Mesangial cell (primary cell): Measurements from ENCODE around the gene LDHAL6A. TPM values are rescaled to one million over a fixed set of nuclear protein-coding genes. Genes with fewer than 3 reads are reported as not detected.

Experiments
- total RNA-seq: library from RNA; depleted of rRNA; stranded (reverse); fragments of >200 nt; gene quantifications from 2 replicates; pipeline ENCODE4 v1.2.3, GENCODE V29; 2015

Gene LDHAL6A
- total RNA-seq = not detected in 2 replicates

DNA sequence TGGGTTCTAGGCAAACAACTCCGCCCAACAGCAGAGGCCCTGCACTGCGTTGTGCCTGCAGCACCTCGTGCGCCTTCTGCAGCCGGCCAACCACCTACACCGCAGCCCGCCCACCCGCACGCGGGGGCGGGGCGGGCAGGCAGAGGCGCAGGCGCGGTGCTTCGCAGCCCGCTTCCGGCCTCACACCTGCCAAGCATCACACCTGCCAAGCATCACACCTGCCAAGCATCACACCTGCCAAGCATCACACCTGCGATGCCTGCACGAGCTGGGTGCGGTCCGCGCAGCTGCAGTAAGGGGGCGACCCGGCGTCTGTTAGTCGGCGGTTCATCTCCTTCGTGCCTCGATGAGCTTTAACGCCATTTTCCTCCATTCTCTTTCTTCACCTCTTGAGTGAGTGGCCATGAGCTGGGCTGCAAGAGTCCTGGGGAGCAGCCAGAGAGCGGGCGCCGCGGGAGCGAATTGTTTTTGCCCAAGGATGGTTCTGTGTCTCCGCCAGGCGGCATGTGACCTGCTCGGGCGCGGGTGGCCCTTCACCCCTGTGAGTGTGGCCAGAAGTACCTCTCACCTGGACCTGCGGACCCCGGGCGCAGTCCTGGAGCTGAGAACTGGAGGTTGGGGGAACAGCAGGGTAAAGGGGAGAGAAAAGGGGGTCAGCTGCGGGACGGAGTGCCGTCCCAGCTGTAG is at the start of gene LDHAL6A:
Gene LDHAL6A, plus strand, starts transcription at position 171 of the 687 bp plus-strand sequence. CDS start 825 bp downstream, outside the sequence.

DNA sequence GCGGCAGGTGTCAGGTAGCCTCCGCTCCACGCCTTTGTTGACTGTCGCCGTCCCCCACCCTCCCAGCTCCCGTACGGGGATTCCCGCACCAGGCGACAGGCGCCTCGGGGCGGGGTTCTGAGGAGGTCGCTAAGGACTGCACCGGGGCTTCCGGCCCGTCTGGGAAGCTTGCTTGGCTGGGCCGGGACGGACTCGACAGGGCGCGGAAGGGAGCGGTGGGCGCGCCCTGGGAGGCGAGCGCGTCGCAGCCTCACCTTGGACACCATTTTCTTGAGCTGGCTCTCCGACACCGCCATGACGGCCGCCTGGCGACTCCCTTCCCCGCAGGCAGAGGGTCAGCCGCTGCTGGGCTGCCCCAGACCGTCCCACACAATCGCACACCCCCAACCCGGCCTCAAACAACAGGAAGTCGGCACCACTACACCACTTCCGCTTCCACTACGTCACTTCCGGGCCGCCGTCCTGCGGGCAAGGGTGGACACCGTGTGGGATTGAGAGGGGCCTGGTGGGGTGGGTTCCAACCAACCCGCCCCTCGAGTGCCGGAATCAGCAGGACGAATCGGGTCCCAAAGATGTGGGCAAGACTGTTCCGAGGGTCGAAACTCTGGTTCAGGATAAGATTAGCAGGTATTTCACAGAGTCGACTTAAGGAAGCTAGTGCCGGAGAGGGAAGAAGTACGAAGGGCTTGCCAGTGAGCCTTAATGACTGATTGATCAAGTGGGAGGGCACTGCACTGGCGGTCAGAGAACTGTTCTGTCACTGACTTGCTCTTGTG is 71.1 kb downstream of the LDHAL6A start, which contains the start of gene TSG101:
Gene TSG101, minus strand, starts transcription at position 422 of the 776 bp plus-strand sequence. Its CDS starts 126 bp downstream, at position 296.

Other genes starting within 250 kb of the LDHAL6A start
- 0.33 TPM in 1 of 2 replicates, not detected in the other for gene SAA4, start 219.1 kb upstream of the LDHAL6A start, total RNA-seq
- 0.81 TPM in 1 of 2 replicates, not detected in the other for gene SAA2, start 207.2 kb upstream of the LDHAL6A start, total RNA-seq
- gene SAA1, start 189.6 kb upstream of the LDHAL6A start, total RNA-seq = 0.51 TPM in 1 of 2 replicates, not detected in the other
- 8.5 and 8.8 TPM in 2 replicates for gene HPS5, start 133.7 kb upstream of the LDHAL6A start, total RNA-seq
- gene GTF2H1, start 133.3 kb upstream of the LDHAL6A start, total RNA-seq = 29.8 and 33.6 TPM in 2 replicates
- 237 and 629 TPM in 2 replicates for gene LDHA, start 61.3 kb upstream of the LDHAL6A start, total RNA-seq
- 0.81 TPM in 1 of 2 replicates, not detected in the other for gene LDHC, start 43.5 kb upstream of the LDHAL6A start, total RNA-seq
- 74.3 and 87.3 TPM in 2 replicates for gene TSG101, start 71.1 kb downstream of the LDHAL6A start, total RNA-seq
- 12.3 and 17.8 TPM in 2 replicates for gene UEVLD, start 132.9 kb downstream of the LDHAL6A start, total RNA-seq
- gene MISFA, start 143.9 kb downstream of the LDHAL6A start, total RNA-seq = not detected in 2 replicates
- 8.5 and 16.5 TPM in 2 replicates for gene SPTY2D1, start 178.5 kb downstream of the LDHAL6A start, total RNA-seq
- 0.49 and 4.1 TPM in 2 replicates for gene TMEM86A, start 242.9 kb downstream of the LDHAL6A start, total RNA-seq